ENCODE data around the gene P2RX6. TPM values are rescaled to one million over a fixed set of nuclear protein-coding genes. Genes with fewer than 3 reads are reported as not detected.

The P2RX6 gene
- total and polyA plus RNA-seq, 4 donors: 1.6 to 8.4 (median 3.5) TPM

GRCh38 chr22:21025763-21026755 is 11.1 kb downstream of the P2RX6 start:
- no peak for DNase-seq (ENCODE audit: low read depth in 4 of 6, low spot score in 6 of 6)
- Histone ChIP-seq H3K36me3 (ENCODE audit: control insufficient read depth, insufficient read depth, low read length) (peaks cover 39% of the 10 kb centered on the region), H3K27ac (ENCODE audit: low read depth, low read length) (no peak overlapping the region), H3K9me3 (ENCODE audit: control insufficient read depth, insufficient read depth, low read length) (no peaks in the 10 kb centered on the region), H3K4me3 (ENCODE audit: low read depth, low read length) (no peak overlapping the region), H3K27me3 (ENCODE audit: control insufficient read depth, insufficient read depth, low read length) (no peaks in the 10 kb centered on the region), H3K4me1 (ENCODE audit: control insufficient read depth, insufficient read depth, low read length) (peaks cover 39% of the 10 kb centered on the region)
- 88% methylated on average over 24 of the region's 27 CpGs for WGBS (ENCODE audit: insufficient coverage)

- Histone ChIP-seq H3K27ac (ENCODE audit: low read depth, low read length) (no peak overlapping the region), H3K4me3 (ENCODE audit: low read depth, low read length) (no peak overlapping the region), H3K4me1 (ENCODE audit: control insufficient read depth, insufficient read depth, low read length) (peaks cover 48% of the 10 kb centered on the region), H3K9me3 (ENCODE audit: control insufficient read depth, insufficient read depth, low read length) (no peaks in the 10 kb centered on the region), H3K36me3 (ENCODE audit: control insufficient read depth, insufficient read depth, low read length) (peaks cover 42% of the 10 kb centered on the region), H3K27me3 (ENCODE audit: control insufficient read depth, insufficient read depth, low read length) (peaks cover 6% of the 10 kb centered on the region)
- WGBS (ENCODE audit: insufficient coverage): 66% methylated on average over 7 of the region's 14 CpGs
- peak in 1 of 6 donors; percentile 18 for DNase-seq (ENCODE audit: low read depth in 4 of 6, low spot score in 6 of 6)
Measured at GRCh38 chr22:21026783-21027692, 12.1 kb downstream of the P2RX6 start.

GRCh38 chr22:21028277-21029251 is 13.6 kb downstream of the P2RX6 start:
- peaks cover 39% of the 10 kb centered on the region for H3K36me3 ChIP-seq (ENCODE audit: control insufficient read depth, insufficient read depth, low read length)
- WGBS (ENCODE audit: insufficient coverage): 88% methylated on average over 13 of the region's 13 CpGs
- H3K27ac ChIP-seq (ENCODE audit: low read depth, low read length): no peak overlapping the region
- no peak for DNase-seq (ENCODE audit: low read depth in 4 of 6, low spot score in 6 of 6)
- no peak overlapping the region for H3K4me3 ChIP-seq (ENCODE audit: low read depth, low read length)
- H3K9me3 ChIP-seq (ENCODE audit: control insufficient read depth, insufficient read depth, low read length): no peaks in the 10 kb centered on the region
- peaks cover 10% of the 10 kb centered on the region for H3K27me3 ChIP-seq (ENCODE audit: control insufficient read depth, insufficient read depth, low read length)
- H3K4me1 ChIP-seq (ENCODE audit: control insufficient read depth, insufficient read depth, low read length): peaks cover 58% of the 10 kb centered on the region

GRCh38 chr22:21029486-21030025 is 14.6 kb downstream of the P2RX6 start:
- no peaks in the 10 kb centered on the region for H3K9me3 ChIP-seq (ENCODE audit: control insufficient read depth, insufficient read depth, low read length)
- DNase-seq (ENCODE audit: low read depth in 4 of 6, low spot score in 6 of 6): no peak
- peaks cover 39% of the 10 kb centered on the region for H3K36me3 ChIP-seq (ENCODE audit: control insufficient read depth, insufficient read depth, low read length)
- peaks cover 10% of the 10 kb centered on the region for H3K27me3 ChIP-seq (ENCODE audit: control insufficient read depth, insufficient read depth, low read length)
- no peak overlapping the region for H3K27ac ChIP-seq (ENCODE audit: low read depth, low read length)
- H3K4me1 ChIP-seq (ENCODE audit: control insufficient read depth, insufficient read depth, low read length): peaks cover 58% of the 10 kb centered on the region
- no peak overlapping the region for H3K4me3 ChIP-seq (ENCODE audit: low read depth, low read length)
- WGBS (ENCODE audit: insufficient coverage): 68% methylated on average over 12 of the region's 12 CpGs

GRCh38 chr22:21030032-21030431 is 15.1 kb downstream of the P2RX6 start:
- H3K4me1 ChIP-seq (ENCODE audit: control insufficient read depth, insufficient read depth, low read length): peaks cover 58% of the 10 kb centered on the region
- no peak overlapping the region for H3K4me3 ChIP-seq (ENCODE audit: low read depth, low read length)
- H3K27ac ChIP-seq (ENCODE audit: low read depth, low read length): no peak overlapping the region
- no peaks in the 10 kb centered on the region for H3K9me3 ChIP-seq (ENCODE audit: control insufficient read depth, insufficient read depth, low read length)
- H3K27me3 ChIP-seq (ENCODE audit: control insufficient read depth, insufficient read depth, low read length): peaks cover 10% of the 10 kb centered on the region
- no peak for DNase-seq (ENCODE audit: low read depth in 4 of 6, low spot score in 6 of 6)
- 88% methylated on average over 14 of the region's 15 CpGs for WGBS (ENCODE audit: insufficient coverage)
- peaks cover 39% of the 10 kb centered on the region for H3K36me3 ChIP-seq (ENCODE audit: control insufficient read depth, insufficient read depth, low read length)

GRCh38 chr22:21030621-21031544 is 15.9 kb downstream of the P2RX6 start:
- Histone ChIP-seq H3K27ac (ENCODE audit: low read depth, low read length) (no peak overlapping the region), H3K9me3 (ENCODE audit: control insufficient read depth, insufficient read depth, low read length) (no peaks in the 10 kb centered on the region), H3K36me3 (ENCODE audit: control insufficient read depth, insufficient read depth, low read length) (peaks cover 37% of the 10 kb centered on the region), H3K4me3 (ENCODE audit: low read depth, low read length) (no peak overlapping the region), H3K4me1 (ENCODE audit: control insufficient read depth, insufficient read depth, low read length) (peaks cover 58% of the 10 kb centered on the region), H3K27me3 (ENCODE audit: control insufficient read depth, insufficient read depth, low read length) (peaks cover 10% of the 10 kb centered on the region)
- WGBS (ENCODE audit: insufficient coverage): 92% methylated on average over 39 of the region's 40 CpGs
- no peak for DNase-seq (ENCODE audit: low read depth in 4 of 6, low spot score in 6 of 6)

- Histone ChIP-seq H3K4me1 (ENCODE audit: control insufficient read depth, insufficient read depth, low read length) (peaks cover 57% of the 10 kb centered on the region), H3K27ac (ENCODE audit: low read depth, low read length) (no peak overlapping the region), H3K27me3 (ENCODE audit: control insufficient read depth, insufficient read depth, low read length) (peaks cover 10% of the 10 kb centered on the region), H3K9me3 (ENCODE audit: control insufficient read depth, insufficient read depth, low read length) (no peaks in the 10 kb centered on the region), H3K36me3 (ENCODE audit: control insufficient read depth, insufficient read depth, low read length) (peaks cover 30% of the 10 kb centered on the region), H3K4me3 (ENCODE audit: low read depth, low read length) (peak overlapping the region; percentile 26)
- WGBS (ENCODE audit: insufficient coverage): 96% methylated on average over 15 of the region's 18 CpGs
- DNase-seq (ENCODE audit: low read depth in 4 of 6, low spot score in 6 of 6): no peak
Measured at GRCh38 chr22:21031545-21032036, 16.6 kb downstream of the P2RX6 start.

Measured in spinal cord (tissue), 10 donors.